Activated T-cell treated with anti-CD3 and anti-CD28 coated beads for 24 hours (primary cell): Measurements from ENCODE around the gene ZFYVE19.
A peak's percentile ranks its signal among the peaks of the same experiment; 100 is the strongest.

Source experiments
- DNase-seq: peaks from one replicate; pipeline ENCODE4 v3.0.0-alpha.2; 2020; ENCODE audit warnings: low read depth

Gene ZFYVE19

DNA sequence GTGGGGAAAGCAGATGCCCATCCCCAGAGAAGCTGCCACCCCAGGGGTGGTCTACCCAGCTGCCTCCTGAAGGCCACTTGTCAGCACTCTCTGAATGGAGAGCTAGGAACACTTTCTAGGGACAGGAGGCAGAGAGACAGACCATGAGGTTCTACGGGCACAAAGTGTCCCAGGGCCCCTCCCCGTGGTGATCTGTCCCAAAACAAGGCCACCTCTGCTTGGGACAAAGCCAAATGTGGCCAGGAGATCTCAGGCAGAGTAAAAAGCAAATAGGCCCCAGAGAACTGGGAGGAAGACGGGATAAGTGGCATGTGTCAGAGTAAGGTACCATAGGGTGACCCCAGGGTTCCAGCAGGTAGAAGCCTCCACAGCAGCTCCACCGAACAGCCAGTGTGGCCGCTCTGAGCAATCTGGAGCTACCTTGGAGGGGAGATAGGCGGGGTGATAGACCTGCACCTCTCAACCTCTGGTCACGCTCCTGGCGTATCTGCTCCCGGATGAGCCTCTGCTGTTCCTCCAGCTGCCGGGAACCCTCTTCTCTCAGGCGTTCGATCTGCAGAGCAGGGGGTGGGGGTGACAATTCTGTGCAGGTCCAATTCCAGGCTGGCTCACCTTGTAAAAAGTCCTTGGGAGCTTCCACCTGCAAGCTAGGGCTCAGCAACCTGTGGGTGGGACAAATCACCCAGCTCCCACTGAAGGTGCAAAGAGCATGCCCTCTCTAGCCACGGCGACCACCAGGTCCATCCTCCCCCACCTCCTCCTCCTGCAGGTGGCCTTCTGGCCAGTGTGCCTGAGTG, 31.0 kb upstream of the ZFYVE19 start:
- no peak for DNase-seq

DNA sequence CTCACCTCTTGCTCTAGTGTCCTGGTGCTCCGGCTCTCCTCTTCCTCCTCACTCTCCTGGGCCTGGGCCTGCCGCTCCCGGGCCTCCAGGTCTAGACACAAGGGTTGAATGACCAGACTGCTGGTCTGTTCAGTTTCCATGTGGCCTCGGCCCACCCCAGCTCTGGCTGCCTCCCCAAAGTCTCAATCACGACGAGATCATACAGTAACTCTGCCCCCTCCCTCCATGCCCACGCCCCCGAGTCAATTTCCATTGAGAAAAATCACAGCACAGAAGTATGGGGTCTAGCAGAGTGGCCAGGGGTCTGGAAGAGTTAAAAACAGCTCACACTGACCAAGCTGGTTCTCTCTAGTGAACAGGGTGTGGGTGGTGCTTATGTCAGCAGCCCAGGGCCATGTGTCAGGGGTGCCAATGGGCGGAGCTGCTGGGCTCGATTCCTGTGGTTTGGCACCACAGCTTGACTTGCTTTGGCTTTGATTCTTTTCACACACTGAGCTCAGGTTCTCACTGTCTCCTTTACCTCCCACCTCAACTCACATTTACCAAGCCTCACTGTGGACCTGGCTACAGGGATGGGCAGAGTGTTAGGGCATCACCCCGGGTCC, 30.2 kb upstream of the ZFYVE19 start:
- peak; percentile 28 for DNase-seq

DNA sequence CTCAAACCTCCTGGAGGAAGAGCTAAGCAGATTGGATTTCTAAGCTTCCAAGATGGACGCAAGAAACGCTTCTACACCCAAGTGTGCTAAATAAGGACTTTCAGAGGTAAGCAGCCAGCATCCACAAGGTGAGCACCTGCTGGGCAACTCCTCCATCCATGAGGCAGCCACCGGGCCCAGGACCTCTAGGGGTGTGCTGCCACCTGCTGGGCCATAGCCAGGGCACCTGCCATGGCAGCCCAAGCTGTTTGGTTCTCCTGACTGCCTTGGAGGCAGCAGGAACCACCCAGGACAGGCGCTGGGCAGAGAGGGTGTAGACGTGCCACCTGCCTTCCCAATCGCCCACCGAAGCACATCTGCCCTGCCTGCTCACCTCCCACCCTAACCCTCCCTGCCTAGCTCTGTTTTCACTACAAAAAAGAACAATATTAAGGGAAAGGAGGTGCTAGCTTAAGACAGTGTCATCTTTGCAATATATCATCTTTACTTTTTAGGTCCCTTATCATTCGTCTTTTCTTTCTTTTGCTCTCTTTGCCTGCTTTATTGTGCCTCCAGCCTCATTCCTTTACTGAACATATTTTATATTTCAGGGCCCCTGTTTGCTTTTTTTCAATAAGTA, 24.2 kb upstream of the ZFYVE19 start:
- peak; percentile 72 for DNase-seq

DNA sequence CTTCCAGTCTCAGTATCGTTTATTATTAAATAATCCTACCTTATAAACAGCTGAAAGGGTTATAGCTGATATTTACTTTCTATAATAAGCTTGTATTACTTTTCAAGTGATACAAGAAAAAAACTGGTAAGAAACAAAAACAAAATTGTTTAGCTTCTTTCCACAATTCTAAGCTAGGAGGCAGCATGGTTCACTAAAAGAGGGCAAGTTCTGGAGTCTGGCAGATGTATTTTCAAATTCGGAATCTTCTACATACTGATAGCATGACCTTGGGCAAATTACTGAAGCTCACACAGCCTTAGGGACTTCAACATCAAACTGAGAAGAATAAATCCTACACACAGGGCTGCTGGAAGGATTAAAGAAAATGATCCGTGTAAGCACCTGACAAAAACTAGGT, 21.7 kb upstream of the ZFYVE19 start:
- no peak for DNase-seq

DNA sequence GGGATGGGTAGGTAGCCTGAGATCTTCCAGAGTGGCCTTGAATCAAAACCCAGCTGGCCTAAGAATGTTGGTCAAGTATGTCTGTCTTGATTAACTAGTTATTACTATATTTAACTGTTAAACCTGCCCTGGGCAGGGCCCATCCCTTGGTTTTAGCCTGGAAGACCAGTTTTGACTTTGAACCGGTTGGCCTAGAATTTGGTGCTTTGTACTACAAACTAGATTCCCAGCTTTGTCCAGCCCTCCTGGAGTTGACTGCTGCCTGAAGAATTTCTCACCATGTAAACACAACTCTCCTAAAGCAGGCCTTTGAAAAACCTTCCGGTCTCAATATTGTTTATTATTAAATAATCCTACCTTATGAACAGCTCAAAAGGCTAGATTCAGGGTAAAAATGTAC, 21.1 kb upstream of the ZFYVE19 start:
- no peak for DNase-seq

DNA sequence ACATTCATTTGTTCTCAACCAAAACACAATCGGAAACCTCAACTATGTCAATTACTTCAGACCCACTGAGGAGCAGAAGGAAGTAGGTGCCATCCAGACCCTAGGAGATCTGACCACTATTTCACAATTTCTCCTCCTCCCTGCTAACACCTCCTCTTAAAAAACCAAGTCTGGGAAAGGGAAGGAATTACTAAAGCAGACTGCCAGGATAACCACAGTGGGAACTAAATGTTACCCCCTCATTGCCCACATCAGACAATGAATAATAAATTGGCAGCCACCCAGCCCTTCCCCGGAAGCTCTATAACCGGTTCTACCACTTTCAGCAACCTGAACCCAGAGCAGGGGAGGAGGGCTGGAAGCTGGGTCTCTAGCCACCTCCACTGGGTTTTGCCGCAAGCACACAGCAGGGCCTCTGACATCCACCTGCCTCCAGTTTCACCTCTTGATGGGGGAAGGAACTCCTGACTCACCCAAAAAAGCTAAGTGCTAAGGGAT, 19.5 kb upstream of the ZFYVE19 start:
- peak; percentile 60 for DNase-seq

DNA sequence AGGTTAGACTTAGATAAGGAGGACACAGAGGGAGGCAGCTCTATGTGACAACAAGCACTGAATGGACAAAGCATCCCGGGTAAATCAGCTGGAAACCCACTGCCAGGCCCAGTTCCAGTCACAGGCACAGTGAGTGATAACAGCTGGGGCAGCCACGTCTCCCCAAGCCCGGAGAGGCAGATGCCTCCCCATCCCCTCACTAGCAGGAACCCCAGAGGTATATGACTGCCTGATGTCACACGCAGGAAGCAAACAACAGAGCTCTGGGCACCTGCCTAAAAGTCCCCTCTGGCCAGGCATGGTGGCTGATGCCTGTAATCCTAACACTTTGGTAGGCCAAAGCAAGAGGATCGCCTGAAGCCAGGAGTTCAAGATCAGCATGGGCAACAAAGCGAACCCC, 18.9 kb upstream of the ZFYVE19 start:
- DNase-seq = no peak

DNA sequence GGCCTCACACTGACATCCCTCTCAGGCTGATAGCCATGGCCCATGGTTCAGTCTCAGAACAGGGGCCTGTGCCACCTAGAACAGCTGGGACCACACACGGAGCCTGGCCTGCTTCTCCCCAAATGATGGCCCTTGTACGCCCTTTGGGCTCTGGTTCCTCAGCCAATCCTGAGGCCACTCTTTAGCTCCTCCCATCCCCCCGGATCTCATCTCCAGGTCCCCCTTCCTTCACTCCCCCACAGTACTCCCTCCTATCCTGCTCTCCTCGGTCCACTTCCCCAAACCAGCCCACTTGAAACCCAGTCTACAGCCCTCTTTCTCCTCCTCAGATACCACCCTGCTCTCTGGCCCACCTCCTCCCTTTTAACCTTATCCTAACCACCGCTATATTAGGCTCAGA, 17.8 kb upstream of the ZFYVE19 start:
- no peak for DNase-seq

DNA sequence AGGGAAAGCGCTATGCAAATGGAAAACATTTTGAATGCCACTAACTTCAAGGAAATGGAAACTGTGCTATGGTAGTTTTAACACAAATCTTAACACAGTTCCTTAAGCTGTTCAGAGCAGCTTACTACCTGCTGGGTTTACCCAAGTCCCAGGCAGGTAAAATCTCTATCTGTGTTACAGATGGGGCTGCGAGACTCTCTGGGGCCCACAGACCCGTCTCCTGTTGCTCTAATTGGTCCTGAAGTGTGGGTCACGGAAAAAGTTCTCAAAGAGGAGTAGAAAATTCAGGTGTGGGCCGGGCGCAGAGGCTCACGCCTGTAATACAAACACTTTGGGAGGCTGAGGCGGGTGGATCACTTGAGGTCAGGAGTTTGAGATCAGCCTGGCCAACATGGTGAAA, 16.9 kb upstream of the ZFYVE19 start:
- DNase-seq = no peak

DNA sequence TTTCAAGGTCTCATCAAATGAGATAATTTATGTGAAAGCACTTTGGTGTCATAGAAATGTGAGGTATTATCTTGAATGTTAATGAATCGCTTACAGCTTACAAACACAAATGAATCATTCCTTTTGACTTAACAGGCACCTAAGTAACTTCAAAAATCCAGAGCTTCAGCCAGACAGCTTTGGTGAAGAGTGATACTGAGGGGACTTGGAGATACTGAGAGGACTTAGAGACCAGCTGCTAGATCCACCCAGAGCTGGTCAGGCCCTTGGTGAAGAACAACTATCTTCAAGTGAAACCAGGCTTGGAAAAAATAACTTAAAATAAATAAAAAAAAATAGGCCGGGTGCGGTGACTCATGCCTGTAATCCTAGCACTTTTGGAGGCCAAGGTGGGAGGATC, 16.2 kb upstream of the ZFYVE19 start:
- DNase-seq = no peak

DNA sequence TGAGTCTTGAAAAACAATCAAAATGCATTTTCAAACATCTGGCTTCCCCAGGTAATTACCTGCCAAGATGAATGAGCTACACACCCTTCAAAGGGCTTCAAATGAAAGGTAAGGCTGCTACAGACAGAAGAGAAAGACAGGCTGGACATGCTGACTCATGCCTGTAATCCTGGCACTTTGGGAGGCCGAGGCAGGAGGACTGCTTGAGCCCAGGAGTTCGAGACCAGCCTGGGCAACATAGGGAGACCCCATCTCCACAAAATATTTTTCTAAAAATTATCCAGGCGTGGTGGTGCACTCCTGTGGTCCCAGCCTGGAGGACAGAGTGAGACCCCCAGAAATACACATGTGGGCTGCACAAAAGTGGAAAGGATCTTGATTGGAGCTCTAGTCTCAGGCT, 14.5 kb upstream of the ZFYVE19 start:
- DNase-seq = no peak

DNA sequence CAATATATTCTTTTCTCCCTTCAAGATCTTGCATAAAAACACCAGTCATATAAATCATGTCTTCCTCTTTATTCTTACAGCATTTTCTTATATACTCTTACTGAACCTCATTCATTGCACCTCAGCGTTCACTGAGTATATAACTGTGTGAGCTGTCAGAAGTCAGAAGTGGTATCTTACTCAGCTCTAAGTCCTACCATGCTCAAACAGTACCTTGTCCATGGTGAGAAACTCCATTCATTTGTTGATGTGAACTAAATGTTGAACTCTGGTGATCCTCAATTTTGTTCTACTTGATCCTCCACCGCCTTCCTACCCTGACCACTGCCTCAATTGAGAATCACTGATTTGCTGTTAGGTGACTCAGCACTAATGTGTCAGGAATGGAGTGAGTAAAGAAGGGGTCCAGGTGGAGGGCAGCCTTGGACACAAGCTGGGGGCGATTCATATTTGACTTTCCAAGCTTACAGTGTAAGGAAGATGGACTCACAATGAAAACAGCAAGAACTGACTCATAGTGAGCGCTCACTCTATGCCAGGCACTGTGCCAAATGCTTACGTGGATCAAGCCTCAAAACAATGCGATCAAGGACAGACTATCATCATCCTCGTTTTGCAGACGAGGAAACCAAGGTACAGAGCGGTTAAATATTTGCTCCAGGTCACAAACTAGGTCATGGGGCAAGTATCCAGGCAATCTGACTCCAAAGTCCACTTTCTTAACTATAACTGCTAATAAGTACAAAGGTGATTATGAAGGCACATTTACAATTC, 13.5 kb upstream of the ZFYVE19 start:
- DNase-seq = no peak

DNA sequence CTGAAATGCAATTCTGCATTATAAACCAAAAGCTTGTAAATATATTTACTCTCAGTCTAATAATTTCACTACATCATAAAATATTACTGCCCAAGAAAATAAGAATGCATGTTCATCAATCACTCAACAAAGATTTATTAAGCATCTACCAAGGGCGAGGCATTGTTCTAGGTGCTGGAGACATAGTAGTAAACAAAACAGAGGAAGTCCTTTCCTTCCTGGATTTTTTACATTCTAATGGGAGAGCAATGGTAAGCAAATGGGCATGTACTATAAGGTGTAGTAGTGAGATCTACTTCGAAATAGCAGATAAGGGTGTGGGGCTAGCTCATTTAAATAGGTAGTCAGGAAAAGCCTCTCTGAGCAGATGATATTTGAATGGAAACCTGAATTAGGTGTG, 10.8 kb upstream of the ZFYVE19 start:
- no peak for DNase-seq

DNA sequence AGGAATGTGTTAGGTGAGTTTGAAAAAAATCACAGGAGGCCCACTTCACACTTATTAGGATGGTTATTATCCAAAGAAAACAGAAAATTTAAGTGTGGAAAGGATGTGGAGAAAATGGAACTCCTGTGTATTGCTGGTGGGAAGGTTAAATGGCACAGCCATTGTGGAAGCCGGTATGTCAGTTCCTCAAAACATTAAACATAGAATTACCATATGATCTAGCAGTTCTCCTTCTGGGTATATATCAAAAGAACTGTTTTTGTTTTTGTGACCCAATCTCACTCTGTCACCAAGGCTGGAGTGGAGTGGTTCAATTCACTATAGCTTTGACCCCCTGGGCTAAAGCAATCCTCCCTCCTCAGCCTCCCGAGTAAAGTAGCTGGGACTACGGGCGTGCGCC, 10.4 kb upstream of the ZFYVE19 start:
- DNase-seq = no peak

DNA sequence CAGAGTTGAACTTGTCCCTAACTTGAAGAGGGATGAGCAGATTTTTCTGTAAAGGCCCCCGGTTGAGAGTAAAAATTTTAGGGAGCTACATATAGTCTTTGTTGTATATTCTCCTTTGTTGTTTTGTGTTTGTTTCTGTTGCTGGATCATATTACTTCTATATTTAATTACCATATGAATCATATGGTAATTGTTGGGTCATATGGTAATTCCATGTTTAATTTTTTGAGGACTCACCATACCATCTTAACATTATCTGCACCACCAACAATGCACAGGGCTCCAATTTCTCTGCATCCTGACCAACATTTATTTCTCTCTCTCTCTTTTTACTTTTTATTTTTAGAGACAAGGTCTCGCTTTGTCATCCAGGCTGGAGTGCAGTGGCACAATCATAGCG, 7.4 kb upstream of the ZFYVE19 start:
- DNase-seq = no peak

DNA sequence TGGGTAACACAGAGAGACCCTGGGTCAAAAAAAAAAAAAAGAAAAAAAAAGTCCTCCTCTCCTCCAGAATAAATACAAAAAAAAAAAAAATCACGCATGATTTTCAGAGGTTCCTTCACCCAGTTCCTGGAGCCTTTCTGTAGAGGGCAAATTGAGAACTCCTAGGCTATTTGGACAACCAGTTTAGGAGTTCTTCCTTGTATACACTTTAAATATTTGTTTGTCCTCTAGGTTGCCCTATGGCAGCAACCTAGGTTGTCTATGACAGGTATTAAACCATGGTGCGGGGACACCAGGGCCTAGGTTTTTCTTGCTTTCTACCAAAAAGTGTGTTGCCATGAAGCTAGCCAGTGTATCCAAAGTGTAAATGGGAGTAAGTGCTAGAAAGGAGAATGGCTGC, 3.8 kb upstream of the ZFYVE19 start:
- no peak for DNase-seq

DNA sequence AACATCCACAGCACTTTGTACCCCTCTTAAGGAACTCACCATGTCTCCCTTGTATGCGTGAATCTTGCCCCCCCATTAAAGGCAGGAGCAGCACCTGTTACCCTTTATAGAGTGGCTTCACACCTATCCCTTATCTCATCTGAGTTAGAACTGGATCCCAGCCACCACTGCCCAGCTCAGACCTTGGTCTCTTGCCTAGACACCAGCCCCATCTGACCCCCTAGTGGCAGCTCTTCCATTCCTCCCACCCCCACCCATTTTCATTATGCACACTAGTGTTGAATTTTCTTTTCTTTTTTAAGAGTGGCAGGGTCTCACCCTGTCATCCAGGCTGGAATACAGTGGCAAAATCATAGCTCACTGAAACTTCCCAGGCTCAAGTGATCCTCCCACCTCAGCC, 3.2 kb upstream of the ZFYVE19 start:
- DNase-seq = no peak

DNA sequence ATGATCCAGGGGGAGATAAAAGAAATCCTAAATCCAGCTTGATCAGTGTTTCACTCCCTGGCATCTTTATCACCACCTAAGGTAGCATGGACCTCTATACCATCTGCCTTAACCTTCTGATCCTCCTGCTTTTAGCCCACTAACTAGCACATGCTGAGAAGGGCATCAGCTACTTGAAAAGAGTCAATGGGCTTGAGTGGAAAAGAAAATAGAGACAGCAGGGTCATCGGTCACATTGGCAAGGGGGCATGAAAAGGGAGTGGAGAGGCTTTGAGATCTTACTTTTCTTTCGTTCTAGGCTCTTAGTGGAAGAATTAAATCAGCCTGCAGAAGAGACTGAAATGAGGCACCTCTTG, 239 bp upstream of the ZFYVE19 start:
- DNase-seq = no peak

DNA sequence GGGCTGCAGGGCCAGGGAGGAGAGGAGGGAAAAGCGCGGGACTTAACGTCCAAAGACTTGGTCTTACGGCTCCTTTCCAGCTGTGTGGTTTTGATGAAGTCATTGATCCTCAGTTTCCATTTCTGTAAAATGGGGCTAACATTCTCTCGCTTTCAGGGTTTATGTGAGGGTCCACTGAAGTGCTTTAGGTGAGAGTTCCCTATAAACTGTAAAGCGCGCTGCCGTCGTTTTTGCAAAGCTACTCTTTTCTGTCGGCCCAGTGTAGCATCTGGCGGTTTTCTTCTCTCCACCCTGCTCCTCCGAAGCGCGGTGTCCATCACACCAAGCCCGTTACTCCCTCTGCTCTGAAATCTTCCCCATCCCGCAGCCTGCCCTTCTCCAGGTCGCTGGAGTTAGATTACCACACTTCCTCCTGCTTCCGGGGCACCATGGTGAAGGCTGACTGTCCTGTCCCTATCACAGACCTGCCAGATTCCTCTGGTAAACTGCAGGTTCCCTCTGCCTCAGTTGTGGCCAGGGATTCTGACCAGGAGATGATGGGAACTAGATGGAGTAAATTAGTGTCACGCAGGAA, 1.1 kb downstream of the ZFYVE19 start:
- no peak for DNase-seq

DNA sequence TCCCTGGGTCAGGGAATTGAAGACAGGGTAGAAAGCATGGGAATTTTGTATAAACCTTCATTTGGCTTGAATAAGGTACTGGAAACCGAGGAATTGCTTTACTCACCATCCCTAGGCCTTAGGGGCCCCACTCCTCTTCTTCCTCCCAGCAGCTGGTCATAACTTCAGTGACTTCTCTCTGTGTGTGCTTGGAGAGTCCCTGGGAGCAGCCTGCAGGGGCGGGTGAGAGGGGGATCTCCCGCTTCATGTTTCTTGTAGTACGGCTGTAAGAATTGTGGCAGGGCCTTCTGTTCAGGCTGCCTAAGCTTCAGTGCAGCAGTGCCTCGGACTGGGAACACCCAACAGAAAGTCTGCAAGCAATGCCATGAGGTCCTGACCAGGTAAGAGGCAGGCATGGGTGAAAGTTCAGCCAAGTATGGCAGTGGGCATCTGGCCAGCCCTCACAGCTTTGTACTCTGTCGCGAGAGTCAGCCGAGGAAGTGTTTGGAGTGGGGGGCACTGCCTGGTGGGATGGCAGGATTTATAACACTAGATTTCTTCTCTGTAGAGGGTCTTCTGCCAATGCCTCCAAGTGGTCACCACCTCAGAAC, 2.1 kb downstream of the ZFYVE19 start:
- no peak for DNase-seq

DNA sequence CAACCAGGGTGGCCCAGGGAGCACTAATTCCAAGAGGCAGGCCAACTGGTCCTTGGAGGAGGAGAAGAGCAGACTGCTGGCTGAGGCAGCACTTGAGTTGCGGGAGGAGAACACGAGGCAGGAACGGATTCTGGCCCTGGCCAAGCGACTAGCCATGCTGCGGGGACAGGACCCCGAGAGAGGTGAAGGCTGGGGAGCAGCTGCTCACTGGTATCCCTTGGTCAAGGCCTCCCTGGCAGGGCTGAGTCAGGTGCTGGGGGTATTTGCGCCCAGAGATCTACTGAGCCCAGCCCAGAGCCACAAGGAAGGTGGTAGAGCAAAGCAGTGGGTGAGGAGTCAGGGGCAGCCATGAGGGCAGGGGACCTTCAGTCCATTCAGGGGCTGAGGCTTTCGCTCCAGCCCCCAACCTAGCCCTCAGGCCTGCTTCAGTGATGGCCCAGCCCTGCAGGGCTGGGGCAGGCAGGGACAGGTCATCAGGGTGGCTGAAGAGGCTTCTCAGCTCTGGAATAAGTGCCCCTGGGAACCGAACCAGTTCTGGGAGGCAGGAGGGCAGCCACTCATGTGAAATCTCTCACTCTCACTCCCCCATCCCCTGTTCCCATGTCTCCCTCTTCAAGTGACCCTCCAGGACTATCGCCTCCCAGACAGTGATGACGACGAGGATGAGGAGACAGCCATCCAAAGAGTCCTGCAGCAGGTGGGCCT, 6.0 kb downstream of the ZFYVE19 start:
- DNase-seq = no peak
